H1 (cell line): ENCODE data around the gene NUMB. TPM values are rescaled to one million over a fixed set of nuclear protein-coding genes. Genes with fewer than 3 reads are reported as not detected.
A peak's percentile ranks its signal among the peaks of the same experiment; 100 is the strongest.

Experiments used
- KDM1A ChIP-seq: fragments of 200-600, 300-600 bp; sonication (generic); IDR thresholded peaks from 2 replicates; pipeline ENCODE4 v1.7.1; 2016; ENCODE audit warnings: mild to moderate bottlenecking, low read length, borderline replicate concordance
- NANOG ChIP-seq: IDR thresholded peaks from 2 replicates; pipeline ENCODE4 v1.6.1; 2011; ENCODE audit warnings: low read length, low read depth, mild to moderate bottlenecking, inconsistent platforms; ENCODE audit not compliant: insufficient read depth, poor library complexity, severe bottlenecking
- RAD21 ChIP-seq, 2 experiments: IDR thresholded peaks in 1 of 2; conservative IDR thresholded peaks in 1 of 2; 2 replicates each; pipeline ENCODE4 v1.6.1; 2011; ENCODE audit warnings: low read depth in 2 of 2, low read length in 2 of 2, improper control_type of control experiment in 1 of 2, inconsistent platforms in 1 of 2, mild to moderate bottlenecking in 1 of 2, moderate library complexity in 1 of 2
- polyA plus RNA-seq, 7 experiments: library from polyadenylated mRNA; depleted of rRNA in 3 of 7; stranded (reverse) in 5 of 7; unstranded in 2 of 7; fragments of >200 nt in 5 of 7; fragments of 200-250 nt in 2 of 7; gene quantifications; 1 replicate in 5 of 7; 2 replicates in 1 of 7; 4 replicates in 1 of 7; pipeline versions ENCODE4 v1.2.1 to v1.2.3, GENCODE V29; 2011 to 2013; ENCODE audit warnings: missing spikeins in 2 of 7, mixed read lengths in 2 of 7
- total RNA-seq: library from RNA; stranded (reverse); fragmentation: NEBNext Ultra II Directional; extraction: Animal tissue kit (Norgen Biotek cat#: 25700); gene quantifications from 2 replicates; pipeline ENCODE4 v1.2.1, GENCODE V29; 2021

NUMB gene
- total and polyA plus RNA-seq, 2 of the 8 experiments (the other 6 are each of a cell fraction or from before 2014, with no cell fraction given) = 54.3 to 78.1 TPM

GRCh38 chr14:73283608-73284379 lies 174.6 kb downstream of the NUMB start (continued):
- TF ChIP-seq RAD21 (IDR thresholded peaks at IDR 0.05 in 1 of 2, conservative IDR thresholded peaks at IDR 0.05 in 1 of 2; ENCODE audit: low read depth in 2 of 2, low read length in 2 of 2) (peak; percentile 79 to 82), KDM1A (peak; percentile 22; the same call in 1 of the 2 replicates), NANOG (peak; percentile 83)
